ENCODE measurements around the gene ZNF407.

DNA sequence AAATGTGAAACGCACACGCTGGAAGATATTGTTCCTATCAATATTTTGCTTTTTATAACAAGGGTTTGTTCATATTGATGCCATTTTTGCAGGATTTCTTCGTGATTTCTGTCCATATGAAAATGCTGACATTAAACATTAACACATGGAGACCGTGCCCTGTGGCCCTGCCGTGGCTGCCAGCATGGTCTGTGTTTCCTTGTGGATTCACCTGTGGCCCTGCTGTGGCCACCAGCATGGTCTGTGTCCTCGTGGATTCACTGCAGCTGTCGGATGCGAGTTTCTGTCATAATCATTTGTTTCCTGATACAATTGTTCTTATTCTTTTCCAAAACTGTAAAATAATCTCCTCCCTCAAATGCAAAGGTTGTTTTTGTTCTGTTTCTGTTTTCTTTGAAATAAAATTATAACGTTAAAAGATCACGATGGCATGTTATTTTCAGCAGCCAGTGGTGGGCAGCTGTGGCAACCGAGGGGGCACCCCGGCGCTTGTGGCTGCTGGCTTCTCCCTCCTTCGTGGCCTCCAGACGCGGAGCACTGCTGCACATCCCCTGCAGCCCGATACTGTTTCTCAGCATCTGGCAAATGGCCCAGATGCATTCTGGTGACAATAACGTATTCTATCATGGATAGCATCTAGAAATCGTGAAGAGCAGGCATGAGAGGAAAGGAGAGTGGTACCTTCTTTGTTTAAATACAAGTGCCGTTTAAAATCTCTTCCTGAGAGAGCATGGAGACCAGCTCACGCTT is 467.8 kb downstream of the ZNF407 start:
- TF ChIP-seq, protein P1, sequence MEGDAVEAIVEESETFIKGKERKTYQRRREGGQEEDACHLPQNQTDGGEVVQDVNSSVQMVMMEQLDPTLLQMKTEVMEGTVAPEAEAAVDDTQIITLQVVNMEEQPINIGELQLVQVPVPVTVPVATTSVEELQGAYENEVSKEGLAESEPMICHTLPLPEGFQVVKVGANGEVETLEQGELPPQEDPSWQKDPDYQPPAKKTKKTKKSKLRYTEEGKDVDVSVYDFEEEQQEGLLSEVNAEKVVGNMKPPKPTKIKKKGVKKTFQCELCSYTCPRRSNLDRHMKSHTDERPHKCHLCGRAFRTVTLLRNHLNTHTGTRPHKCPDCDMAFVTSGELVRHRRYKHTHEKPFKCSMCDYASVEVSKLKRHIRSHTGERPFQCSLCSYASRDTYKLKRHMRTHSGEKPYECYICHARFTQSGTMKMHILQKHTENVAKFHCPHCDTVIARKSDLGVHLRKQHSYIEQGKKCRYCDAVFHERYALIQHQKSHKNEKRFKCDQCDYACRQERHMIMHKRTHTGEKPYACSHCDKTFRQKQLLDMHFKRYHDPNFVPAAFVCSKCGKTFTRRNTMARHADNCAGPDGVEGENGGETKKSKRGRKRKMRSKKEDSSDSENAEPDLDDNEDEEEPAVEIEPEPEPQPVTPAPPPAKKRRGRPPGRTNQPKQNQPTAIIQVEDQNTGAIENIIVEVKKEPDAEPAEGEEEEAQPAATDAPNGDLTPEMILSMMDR (conservative IDR thresholded peaks at IDR 0.05; ENCODE audit: low read depth, low read length): no peak
- TF ChIP-seq EZH2 (IDR thresholded peaks at IDR 0.05; ENCODE audit: borderline replicate concordance, low read depth, low read length, poor library complexity, severe bottlenecking): no peak

Data from A673 (cell line).